Peyer's patch (tissue), 4 donors: ENCODE measurements around the gene FTO.

Experiments
- POLR2A ChIP-seq, 2 donors: fragments of 450-650 bp; IDR thresholded peaks; one replicate each; pipeline ENCODE4 v1.5.1; 2017; ENCODE audit warnings: antibody characterized with exemption in 2 of 2, mild to moderate bottlenecking in 2 of 2, moderate library complexity in 2 of 2
- TF ChIP-seq, protein P1 (sequence below), 6 experiments: fragments of 450-650 bp in 4 of 6; fragments of 200-600 bp in 2 of 6; sonication (generic) in 1 of 6; IDR thresholded peaks; one replicate each; pipeline ENCODE4 v1.5.1; 2017 to 2019; ENCODE audit warnings: antibody characterized with exemption in 6 of 6, mild to moderate bottlenecking in 3 of 6, moderate library complexity in 1 of 6

GRCh38 chr16:53712065-53712464 is 8.1 kb downstream of the FTO start:
- no peak for TF ChIP-seq POLR2A (IDR thresholded peaks at IDR 0.05)
- TF ChIP-seq, protein P1, sequence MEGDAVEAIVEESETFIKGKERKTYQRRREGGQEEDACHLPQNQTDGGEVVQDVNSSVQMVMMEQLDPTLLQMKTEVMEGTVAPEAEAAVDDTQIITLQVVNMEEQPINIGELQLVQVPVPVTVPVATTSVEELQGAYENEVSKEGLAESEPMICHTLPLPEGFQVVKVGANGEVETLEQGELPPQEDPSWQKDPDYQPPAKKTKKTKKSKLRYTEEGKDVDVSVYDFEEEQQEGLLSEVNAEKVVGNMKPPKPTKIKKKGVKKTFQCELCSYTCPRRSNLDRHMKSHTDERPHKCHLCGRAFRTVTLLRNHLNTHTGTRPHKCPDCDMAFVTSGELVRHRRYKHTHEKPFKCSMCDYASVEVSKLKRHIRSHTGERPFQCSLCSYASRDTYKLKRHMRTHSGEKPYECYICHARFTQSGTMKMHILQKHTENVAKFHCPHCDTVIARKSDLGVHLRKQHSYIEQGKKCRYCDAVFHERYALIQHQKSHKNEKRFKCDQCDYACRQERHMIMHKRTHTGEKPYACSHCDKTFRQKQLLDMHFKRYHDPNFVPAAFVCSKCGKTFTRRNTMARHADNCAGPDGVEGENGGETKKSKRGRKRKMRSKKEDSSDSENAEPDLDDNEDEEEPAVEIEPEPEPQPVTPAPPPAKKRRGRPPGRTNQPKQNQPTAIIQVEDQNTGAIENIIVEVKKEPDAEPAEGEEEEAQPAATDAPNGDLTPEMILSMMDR (IDR thresholded peaks at IDR 0.05) = no peak
